SU-DHL-6 (cell line): Measurements from ENCODE around the gene GRIFIN.

ENCODE experiments used
- CTCF ChIP-seq: fragments of 200-600 bp; sonication (generic); IDR thresholded peaks from one replicate; pipeline ENCODE4 v1.5.1; 2017; ENCODE audit warnings: antibody characterized with exemption, mild to moderate bottlenecking, low read length, moderate library complexity; ENCODE audit not compliant: insufficient read depth, poor library complexity, severe bottlenecking
- EZH2phosphoT487 ChIP-seq: fragments of 200-600 bp; sonication (generic), shearing (Covaris generic); conservative IDR thresholded peaks from 2 replicates; pipeline ENCODE4 v1.6.1; 2018; ENCODE audit warnings: mild to moderate bottlenecking, antibody characterized with exemption, low read length, moderate library complexity, mixed read lengths

GRCh38 chr7:2521341-2521745, 45.1 kb upstream of the GRIFIN start:
- TF ChIP-seq CTCF (no peak), EZH2phosphoT487 (no peak)
